HEK293 (cell line): ENCODE measurements around the gene CTIF.

Experiments
- CTCF ChIA-PET: fragments of 350-600 bp; formaldehyde crosslinking; extraction: SDS; loops from one replicate; lab custom pipeline; 2021; ENCODE audit warnings: antibody characterized with exemption; lab: Yijun Ruan, JAX
- POLR2A ChIA-PET: fragments of 300-600 bp; formaldehyde crosslinking; extraction: SDS; loops from one replicate; lab custom pipeline; 2020; ENCODE audit warnings: antibody characterized with exemption, inconsistent platforms; lab: Yijun Ruan, JAX
- H3K27ac ChIP-seq: fragments of 200-500 bp; sonication (Bioruptor generic); 2 replicates; pipeline ENCODE4 v1.5.1; 2014; ENCODE audit warnings: low read depth, low read length, control low read depth, inconsistent platforms; ENCODE audit errors: extremely low read depth
- H3K36me3 ChIP-seq, 2 experiments: fragments of 200-500 bp in 1 of 2; sonication (Bioruptor generic) in 1 of 2; 1 replicate in 1 of 2; 2 replicates in 1 of 2; pipeline ENCODE4 v1.5.1; 2014 to 2017; ENCODE audit warnings: inconsistent platforms in 2 of 2, low read length in 2 of 2; ENCODE audit not compliant: control insufficient read depth in 2 of 2, insufficient read depth in 1 of 2
- H3K4me1 ChIP-seq: fragments of 200-500 bp; sonication (Bioruptor generic); 2 replicates; pipeline ENCODE4 v1.5.1; 2014; ENCODE audit warnings: mild to moderate bottlenecking, low read length, inconsistent platforms; ENCODE audit not compliant: control insufficient read depth, insufficient read depth
- H3K4me3 ChIP-seq: 2 replicates; pipeline ENCODE4 v1.5.1; 2011; ENCODE audit warnings: low read depth, mild to moderate bottlenecking, control low read depth, low read length, moderate library complexity
- H3K9me3 ChIP-seq: fragments of 200-500 bp; sonication (Bioruptor generic); 2 replicates; pipeline ENCODE4 v1.5.1; 2014; ENCODE audit warnings: low read depth, low read length, inconsistent platforms; ENCODE audit not compliant: control insufficient read depth, insufficient read depth
- CTCF ChIP-seq: fragments of 450-650 bp; formaldehyde crosslinking; IDR thresholded peaks from 2 replicates; pipeline ENCODE4 v1.5.1; 2016; ENCODE audit warnings: missing biosample characterization, missing genetic modification characterization
- HOXA7 ChIP-seq: sonication (generic); formaldehyde crosslinking; IDR thresholded peaks from 2 replicates; pipeline ENCODE4 v1.8.1; 2022; ENCODE audit warnings: missing genetic modification reagents, borderline replicate concordance
- MEIS1 ChIP-seq: sonication (generic); formaldehyde crosslinking; IDR thresholded peaks from 2 replicates; pipeline ENCODE4 v1.8.1; 2022; ENCODE audit warnings: missing genetic modification reagents, mild to moderate bottlenecking, borderline replicate concordance
- OVOL3 ChIP-seq: fragments of 450-650 bp; formaldehyde crosslinking; IDR thresholded peaks from 2 replicates; pipeline ENCODE4 v1.5.1; 2016; ENCODE audit warnings: missing biosample characterization, missing genetic modification characterization
- SP7 ChIP-seq: fragments of 450-650 bp; formaldehyde crosslinking; IDR thresholded peaks from 2 replicates; pipeline ENCODE4 v1.5.1; 2016; ENCODE audit warnings: missing biosample characterization, missing genetic modification characterization
- TCF7L2 ChIP-seq: IDR thresholded peaks from 2 replicates; pipeline ENCODE4 v1.6.1; 2011; ENCODE audit warnings: low read depth, mild to moderate bottlenecking, inconsistent platforms, low read length, moderate library complexity, borderline replicate concordance
- TSHZ1 ChIP-seq: fragments of 450-650 bp; formaldehyde crosslinking; IDR thresholded peaks from 2 replicates; pipeline ENCODE4 v1.5.1; 2016; ENCODE audit warnings: missing biosample characterization, missing genetic modification characterization, borderline replicate concordance
- ZBTB6 ChIP-seq: fragments of 450-650 bp; formaldehyde crosslinking; IDR thresholded peaks from 2 replicates; pipeline ENCODE4 v1.5.1; 2017; ENCODE audit warnings: missing biosample characterization, missing genetic modification characterization
- ZNF121 ChIP-seq: fragments of 450-650 bp; formaldehyde crosslinking; IDR thresholded peaks from 2 replicates; pipeline ENCODE4 v1.5.1; 2016; ENCODE audit warnings: missing biosample characterization, missing genetic modification characterization
- ZNF175 ChIP-seq: fragments of 450-650 bp; formaldehyde crosslinking; IDR thresholded peaks from 2 replicates; pipeline ENCODE4 v1.5.1; 2016; ENCODE audit warnings: missing biosample characterization, missing genetic modification characterization
- ZNF18 ChIP-seq: fragments of 450-650 bp; formaldehyde crosslinking; IDR thresholded peaks from 2 replicates; pipeline ENCODE4 v1.5.1; 2016; ENCODE audit warnings: missing biosample characterization, missing genetic modification characterization
- ZNF223 ChIP-seq: fragments of 450-650 bp; formaldehyde crosslinking; IDR thresholded peaks from 2 replicates; pipeline ENCODE4 v1.5.1; 2016; ENCODE audit warnings: missing biosample characterization, missing genetic modification characterization
- ZNF366 ChIP-seq: fragments of 450-650 bp; formaldehyde crosslinking; conservative IDR thresholded peaks from 2 replicates; pipeline ENCODE4 v1.5.1; 2016; ENCODE audit warnings: missing biosample characterization, missing genetic modification characterization
- ZNF473 ChIP-seq: fragments of 450-650 bp; formaldehyde crosslinking; IDR thresholded peaks from 2 replicates; pipeline ENCODE4 v1.5.1; 2017; ENCODE audit warnings: missing biosample characterization, missing genetic modification characterization
- ZNF580 ChIP-seq: fragments of 450-650 bp; formaldehyde crosslinking; IDR thresholded peaks from 2 replicates; pipeline ENCODE4 v1.5.1; 2016; ENCODE audit warnings: missing biosample characterization, missing genetic modification characterization
- ZNF654 ChIP-seq: fragments of 450-650 bp; formaldehyde crosslinking; IDR thresholded peaks from 2 replicates; pipeline ENCODE4 v1.5.1; 2016; ENCODE audit warnings: low read depth, missing biosample characterization, missing genetic modification characterization
- ZSCAN23 ChIP-seq: fragments of 450-650 bp; formaldehyde crosslinking; IDR thresholded peaks from 2 replicates; pipeline ENCODE4 v1.5.1; 2016; ENCODE audit warnings: missing biosample characterization, missing genetic modification characterization
- TF ChIP-seq, protein P1 (sequence below): fragments of 450-650 bp; formaldehyde crosslinking; IDR thresholded peaks from 2 replicates; pipeline ENCODE4 v1.5.1; 2016; ENCODE audit warnings: missing biosample characterization, missing genetic modification characterization, borderline replicate concordance

CTIF gene

GRCh38 chr18:48866856-48867255 lies 328.0 kb downstream of the CTIF start:
- TF ChIP-seq, protein P1, sequence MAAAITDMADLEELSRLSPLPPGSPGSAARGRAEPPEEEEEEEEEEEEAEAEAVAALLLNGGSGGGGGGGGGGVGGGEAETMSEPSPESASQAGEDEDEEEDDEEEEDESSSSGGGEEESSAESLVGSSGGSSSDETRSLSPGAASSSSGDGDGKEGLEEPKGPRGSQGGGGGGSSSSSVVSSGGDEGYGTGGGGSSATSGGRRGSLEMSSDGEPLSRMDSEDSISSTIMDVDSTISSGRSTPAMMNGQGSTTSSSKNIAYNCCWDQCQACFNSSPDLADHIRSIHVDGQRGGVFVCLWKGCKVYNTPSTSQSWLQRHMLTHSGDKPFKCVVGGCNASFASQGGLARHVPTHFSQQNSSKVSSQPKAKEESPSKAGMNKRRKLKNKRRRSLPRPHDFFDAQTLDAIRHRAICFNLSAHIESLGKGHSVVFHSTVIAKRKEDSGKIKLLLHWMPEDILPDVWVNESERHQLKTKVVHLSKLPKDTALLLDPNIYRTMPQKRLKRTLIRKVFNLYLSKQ (tag by site-specific recombination): no peak
- TF ChIP-seq OVOL3 (tag by site-specific recombination): no peak
- no peak for TF ChIP-seq MEIS1 (CRISPR knock-in tag)
- no peak for TF ChIP-seq TCF7L2
- no peak for TF ChIP-seq ZBTB6
- no peak for TF ChIP-seq ZNF580 (tag by site-specific recombination)
- no peak for TF ChIP-seq ZNF366
- no peak for TF ChIP-seq SP7 (tag by site-specific recombination)
- no peak for TF ChIP-seq ZNF473 (tag by site-specific recombination)
- TF ChIP-seq ZNF175 (tag by site-specific recombination): no peak
- TF ChIP-seq TSHZ1 (tag by site-specific recombination): no peak
- TF ChIP-seq ZNF18 (tag by site-specific recombination): no peak
- no peak for TF ChIP-seq ZNF223 (tag by site-specific recombination)
- TF ChIP-seq ZNF654 (tag by site-specific recombination): no peak
- TF ChIP-seq CTCF (tag by site-specific recombination): no peak
- TF ChIP-seq ZSCAN23 (tag by site-specific recombination): no peak
- no peak for TF ChIP-seq HOXA7 (CRISPR knock-in tag)
- no peak for TF ChIP-seq ZNF121 (tag by site-specific recombination)
- TF ChIP-seq, all 188 proteins: peak for 0
- Histone ChIP-seq H3K36me3 (no peaks in the 10 kb centered on the region), H3K9me3 (no peaks in the 10 kb centered on the region), H3K27ac (no peak overlapping the region), H3K4me3 (no peak overlapping the region), H3K4me1 (no peaks in the 10 kb centered on the region)
- ChIA-PET CTCF (no interaction called here), POLR2A (interaction anchor here (0.6 to 1.3 kb wide), 2 partner anchors 9 to 85 kb away, joined by 3 read pairs; no protein-coding TSS in a partner anchor)
